PFSK-1 (cell line): Measurements from ENCODE around the gene N4BP2.

Experiments used
- POLR2AphosphoS5 ChIP-seq: IDR thresholded peaks from 2 replicates; pipeline ENCODE4 v1.6.1; 2012; ENCODE audit warnings: low read depth, mild to moderate bottlenecking, control low read depth, low read length, moderate library complexity
- REST ChIP-seq, 2 experiments: IDR thresholded peaks; 2 replicates each; pipeline versions ENCODE4 v1.6.1 to v1.8.0; 2011 to 2012; ENCODE audit warnings: low read depth in 2 of 2, low read length in 2 of 2, control low read depth in 1 of 2, inconsistent platforms in 1 of 2, mild to moderate bottlenecking in 1 of 2, moderate library complexity in 1 of 2; ENCODE audit not compliant: insufficient read depth in 1 of 2
- SIN3A ChIP-seq: IDR thresholded peaks from 2 replicates; pipeline ENCODE4 v1.6.1; 2012; ENCODE audit warnings: mild to moderate bottlenecking, low read length, moderate library complexity, borderline replicate concordance; ENCODE audit not compliant: insufficient read depth
- TAF1 ChIP-seq: IDR thresholded peaks from 2 replicates; pipeline ENCODE4 v1.6.1; 2012; ENCODE audit warnings: low read length, control low read depth, borderline replicate concordance; ENCODE audit not compliant: insufficient read depth

GRCh38 chr4:40053161-40053560 is 3.5 kb upstream of the N4BP2 start:
- TF ChIP-seq SIN3A (no peak), POLR2AphosphoS5 (no peak), REST (IDR thresholded peaks at IDR 0.05; ENCODE audit: insufficient read depth in 1 of 2, low read depth in 2 of 2, low read length in 2 of 2) (no peak), TAF1 (no peak)
